ENCODE measurements around the gene ARHGAP9. TPM values are rescaled to one million over a fixed set of nuclear protein-coding genes. Genes with fewer than 3 reads are reported as not detected.

The ARHGAP9 gene
- polyA plus RNA-seq, 1 of the 3 experiments (the other 2 are of a cell fraction) = 0.66 TPM

DNA sequence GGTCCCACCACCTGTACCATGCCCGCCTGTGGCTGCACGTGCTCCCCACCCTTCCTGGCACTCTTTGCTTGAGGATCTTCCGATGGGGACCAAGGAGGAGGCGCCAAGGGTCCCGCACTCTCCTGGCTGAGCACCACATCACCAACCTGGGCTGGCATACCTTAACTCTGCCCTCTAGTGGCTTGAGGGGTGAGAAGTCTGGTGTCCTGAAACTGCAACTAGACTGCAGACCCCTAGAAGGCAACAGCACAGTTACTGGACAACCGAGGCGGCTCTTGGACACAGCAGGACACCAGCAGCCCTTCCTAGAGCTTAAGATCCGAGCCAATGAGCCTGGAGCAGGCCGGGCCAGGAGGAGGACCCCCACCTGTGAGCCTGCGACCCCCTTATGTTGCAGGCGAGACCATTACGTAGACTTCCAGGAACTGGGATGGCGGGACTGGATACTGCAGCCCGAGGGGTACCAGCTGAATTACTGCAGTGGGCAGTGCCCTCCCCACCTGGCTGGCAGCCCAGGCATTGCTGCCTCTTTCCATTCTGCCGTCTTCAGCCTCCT, 23.4 kb downstream of the ARHGAP9 start:
- no peaks in the 10 kb centered on the region for H3K9me2 ChIP-seq
- POLR2A ChIA-PET = interaction anchor here (0.6 kb wide), 1 partner anchor 31 kb away, joined by 5 read pairs; no protein-coding TSS in a partner anchor
- peaks cover 6 to 30% of the 10 kb centered on the region in 2 experiments; a peak in 2 of 4 replicates for H3K4me1 ChIP-seq (ENCODE audit: control insufficient read depth in 1 of 2, insufficient read depth in 2 of 2, low read depth in 1 of 2, low read length in 1 of 2)
- WGBS (ENCODE audit: low lambda C conversion rate) = 17% methylated on average over 5 of the region's 15 CpGs
- CTCF ChIA-PET = interaction anchor here (0.6 to 13.7 kb wide), 27 partner anchors 8 to 243 kb away, joined by 3 to 391 read pairs (median 6); partner anchors contain the start of genes DDIT3 and INHBC
- peaks cover 5% of the 10 kb centered on the region for H3F3A ChIP-seq (replicated peaks; ENCODE audit: insufficient read depth)
- no peak overlapping the region for H2AFZ ChIP-seq (ENCODE audit: low read depth)
- no peak overlapping the region for H3K27ac ChIP-seq (ENCODE audit: low read depth in 2 of 2, low read length in 1 of 2)
- no peaks in the 10 kb centered on the region for H3K36me3 ChIP-seq (replicated peaks in 1 of 2; ENCODE audit: control insufficient read depth in 1 of 2, insufficient read depth in 2 of 2, low read length in 1 of 2)
- TF ChIP-seq, protein P1, sequence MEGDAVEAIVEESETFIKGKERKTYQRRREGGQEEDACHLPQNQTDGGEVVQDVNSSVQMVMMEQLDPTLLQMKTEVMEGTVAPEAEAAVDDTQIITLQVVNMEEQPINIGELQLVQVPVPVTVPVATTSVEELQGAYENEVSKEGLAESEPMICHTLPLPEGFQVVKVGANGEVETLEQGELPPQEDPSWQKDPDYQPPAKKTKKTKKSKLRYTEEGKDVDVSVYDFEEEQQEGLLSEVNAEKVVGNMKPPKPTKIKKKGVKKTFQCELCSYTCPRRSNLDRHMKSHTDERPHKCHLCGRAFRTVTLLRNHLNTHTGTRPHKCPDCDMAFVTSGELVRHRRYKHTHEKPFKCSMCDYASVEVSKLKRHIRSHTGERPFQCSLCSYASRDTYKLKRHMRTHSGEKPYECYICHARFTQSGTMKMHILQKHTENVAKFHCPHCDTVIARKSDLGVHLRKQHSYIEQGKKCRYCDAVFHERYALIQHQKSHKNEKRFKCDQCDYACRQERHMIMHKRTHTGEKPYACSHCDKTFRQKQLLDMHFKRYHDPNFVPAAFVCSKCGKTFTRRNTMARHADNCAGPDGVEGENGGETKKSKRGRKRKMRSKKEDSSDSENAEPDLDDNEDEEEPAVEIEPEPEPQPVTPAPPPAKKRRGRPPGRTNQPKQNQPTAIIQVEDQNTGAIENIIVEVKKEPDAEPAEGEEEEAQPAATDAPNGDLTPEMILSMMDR (IDR thresholded peaks at IDR 0.05) = peak; percentile 68
- TF ChIP-seq RAD21 (IDR thresholded peaks at IDR 0.05; ENCODE audit: low read length) (peak; percentile 46), RXRA (IDR thresholded peaks at IDR 0.05; ENCODE audit: borderline replicate concordance, low read depth) (no peak)
- H3K27me3 ChIP-seq (ENCODE audit: insufficient read depth) = no peaks in the 10 kb centered on the region
- no peak overlapping the region for H3K4me2 ChIP-seq
- H3K4me3 ChIP-seq (ENCODE audit: low read depth in 2 of 2, low read length in 1 of 2) = no peak overlapping the region
- H3K79me2 ChIP-seq (ENCODE audit: insufficient read depth) = no peaks in the 10 kb centered on the region
- no peaks in the 10 kb centered on the region for H4K20me1 ChIP-seq (ENCODE audit: insufficient read depth)
- no peak overlapping the region for H3K9ac ChIP-seq
- DNase-seq = no peak
- no peaks in the 10 kb centered on the region for H3K9me3 ChIP-seq

DNA sequence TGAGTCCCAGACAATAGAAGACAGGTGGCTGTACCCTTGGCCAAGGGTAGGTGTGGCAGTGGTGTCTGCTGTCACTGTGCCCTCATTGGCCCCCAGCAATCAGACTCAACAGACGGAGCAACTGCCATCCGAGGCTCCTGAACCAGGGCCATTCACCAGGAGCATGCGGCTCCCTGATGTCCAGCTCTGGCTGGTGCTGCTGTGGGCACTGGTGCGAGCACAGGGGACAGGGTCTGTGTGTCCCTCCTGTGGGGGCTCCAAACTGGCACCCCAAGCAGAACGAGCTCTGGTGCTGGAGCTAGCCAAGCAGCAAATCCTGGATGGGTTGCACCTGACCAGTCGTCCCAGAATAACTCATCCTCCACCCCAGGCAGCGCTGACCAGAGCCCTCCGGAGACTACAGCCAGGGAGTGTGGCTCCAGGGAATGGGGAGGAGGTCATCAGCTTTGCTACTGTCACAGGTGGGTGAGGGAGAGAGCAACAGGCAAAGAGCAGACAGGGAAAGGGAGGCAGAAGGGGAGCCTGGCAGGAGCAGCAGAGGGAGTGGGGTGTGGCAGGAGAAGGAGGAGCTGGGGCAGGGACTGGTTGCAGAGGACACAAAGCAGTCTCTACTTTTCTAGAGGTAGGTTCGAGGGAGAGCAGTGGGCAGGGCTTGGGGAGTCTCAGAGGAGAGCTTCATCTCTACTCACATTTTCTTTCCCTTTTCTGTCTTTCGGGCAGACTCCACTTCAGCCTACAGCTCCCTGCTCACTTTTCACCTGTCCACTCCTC, 24.1 kb downstream of the ARHGAP9 start:
- peaks cover 6 to 23% of the 10 kb centered on the region in 2 experiments; a peak in 2 of 4 replicates for H3K4me1 ChIP-seq (ENCODE audit: control insufficient read depth in 1 of 2, insufficient read depth in 2 of 2, low read depth in 1 of 2, low read length in 1 of 2)
- no peak overlapping the region for H3K27ac ChIP-seq (ENCODE audit: low read depth in 2 of 2, low read length in 1 of 2)
- H3K36me3 ChIP-seq (replicated peaks in 1 of 2; ENCODE audit: control insufficient read depth in 1 of 2, insufficient read depth in 2 of 2, low read length in 1 of 2) = no peaks in the 10 kb centered on the region
- H3K79me2 ChIP-seq (ENCODE audit: insufficient read depth) = no peaks in the 10 kb centered on the region
- no peak overlapping the region for H3K9ac ChIP-seq
- no peak overlapping the region for H2AFZ ChIP-seq (ENCODE audit: low read depth)
- H3K9me3 ChIP-seq = no peaks in the 10 kb centered on the region
- ChIA-PET POLR2A (interaction anchor here (0.6 kb wide), 2 partner anchors 32 to 978 kb away, joined by 4 to 5 read pairs; no protein-coding TSS in a partner anchor), CTCF (interaction anchor here (0.6 to 13.7 kb wide), 28 partner anchors 9 to 242 kb away, joined by 3 to 391 read pairs (median 6); partner anchors contain the start of genes DDIT3 and INHBC)
- no peaks in the 10 kb centered on the region for H3K27me3 ChIP-seq (ENCODE audit: insufficient read depth)
- H3K4me2 ChIP-seq = no peak overlapping the region
- no peak overlapping the region for H3K4me3 ChIP-seq (ENCODE audit: low read depth in 2 of 2, low read length in 1 of 2)
- TF ChIP-seq RXRA (IDR thresholded peaks at IDR 0.05; ENCODE audit: borderline replicate concordance, low read depth) = no peak
- TF ChIP-seq POLR2AphosphoS5 (IDR thresholded peaks at IDR 0.05; ENCODE audit: low read depth, low read length) = no peak
- no peak for TF ChIP-seq GATA2 (CRISPR knock-in tag; IDR thresholded peaks at IDR 0.05)
- TF ChIP-seq NRF1 (IDR thresholded peaks at IDR 0.05; ENCODE audit: low read depth, low read length) = no peak
- no peak for TF ChIP-seq FOSL2 (IDR thresholded peaks at IDR 0.05; ENCODE audit: borderline replicate concordance, low read depth)
- no peak for DNase-seq
- no peaks in the 10 kb centered on the region for H3K9me2 ChIP-seq
- WGBS (ENCODE audit: low lambda C conversion rate) = 65% methylated on average over 3 of the region's 10 CpGs
- peaks cover 5% of the 10 kb centered on the region for H3F3A ChIP-seq (replicated peaks; ENCODE audit: insufficient read depth)
- no peaks in the 10 kb centered on the region for H4K20me1 ChIP-seq (ENCODE audit: insufficient read depth)

Measured in SK-N-SH (cell line).